ENCODE results near the gene IPO13. TPM values are rescaled to one million over a fixed set of nuclear protein-coding genes. Genes with fewer than 3 reads are reported as not detected.

Gene IPO13
- total RNA-seq, 1 donor: 20.8 TPM

- no peak for DNase-seq (ENCODE audit: low read depth)
- no peak for TF ChIP-seq CTCF (IDR thresholded peaks at IDR 0.05; ENCODE audit: insufficient read depth, low read length)
- no peak overlapping the region for H3K4me3 ChIP-seq (ENCODE audit: low read depth, low read length)
Measured at GRCh38 chr1:43995984-43996732, 49.4 kb downstream of the IPO13 start.

GRCh38 chr1:43996733-43997115 lies 50.0 kb downstream of the IPO13 start:
- DNase-seq (ENCODE audit: low read depth): no peak
- no peak for TF ChIP-seq CTCF (IDR thresholded peaks at IDR 0.05; ENCODE audit: insufficient read depth, low read length)
- H3K4me3 ChIP-seq (ENCODE audit: low read depth, low read length): no peak overlapping the region

- no peak for DNase-seq (ENCODE audit: low read depth)
- H3K4me3 ChIP-seq (ENCODE audit: low read depth, low read length): no peak overlapping the region
- TF ChIP-seq CTCF (IDR thresholded peaks at IDR 0.05; ENCODE audit: insufficient read depth, low read length): no peak
Measured at GRCh38 chr1:43997295-43997999, 50.7 kb downstream of the IPO13 start.

GRCh38 chr1:43998000-43998378 lies 51.2 kb downstream of the IPO13 start:
- TF ChIP-seq CTCF (IDR thresholded peaks at IDR 0.05; ENCODE audit: insufficient read depth, low read length): no peak
- no peak overlapping the region for H3K4me3 ChIP-seq (ENCODE audit: low read depth, low read length)
- DNase-seq (ENCODE audit: low read depth): no peak

- TF ChIP-seq CTCF (IDR thresholded peaks at IDR 0.05; ENCODE audit: insufficient read depth, low read length): no peak
- H3K4me3 ChIP-seq (ENCODE audit: low read depth, low read length): no peak overlapping the region
Measured at GRCh38 chr1:43999455-43999854, 52.7 kb downstream of the IPO13 start.

GRCh38 chr1:44000122-44000665 lies 53.4 kb downstream of the IPO13 start:
- no peak overlapping the region for H3K4me3 ChIP-seq (ENCODE audit: low read depth, low read length)
- TF ChIP-seq CTCF (IDR thresholded peaks at IDR 0.05; ENCODE audit: insufficient read depth, low read length): no peak
- no peak for DNase-seq (ENCODE audit: low read depth)

More at GRCh38 chr1:43999455-43999854, 52.7 kb downstream of the IPO13 start:
- DNase-seq (ENCODE audit: low read depth): no peak
